Measurements from ENCODE around the gene OASL.

The OASL gene

DNA sequence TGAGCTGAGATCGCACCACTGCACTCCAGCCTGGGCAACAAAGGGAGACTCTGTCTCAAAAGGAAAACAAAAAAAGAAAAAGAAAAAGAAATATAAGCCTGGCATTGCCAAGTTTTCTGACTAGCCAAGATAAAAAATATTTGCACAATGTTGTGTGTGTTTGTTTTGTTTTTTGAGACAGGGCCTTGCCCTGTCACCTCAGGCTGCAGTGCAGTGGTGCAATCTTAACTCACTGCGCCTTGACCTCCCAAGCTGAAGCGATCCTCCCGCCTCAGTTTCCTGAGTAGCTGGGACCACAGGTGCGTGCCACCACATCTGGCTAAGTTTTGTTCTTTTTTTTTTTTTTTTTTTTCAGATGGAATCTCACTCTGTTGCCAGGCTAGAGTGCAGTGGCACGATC is 17.3 kb downstream of the OASL start:
- no peaks in the 10 kb centered on the region for H3K79me2 ChIP-seq (ENCODE audit: insufficient read depth, low read length)
- H3K9me2 ChIP-seq (replicated peaks; ENCODE audit: low read depth, low read length): no peaks in the 10 kb centered on the region
- H3K4me1 ChIP-seq (ENCODE audit: insufficient read depth, low read length, poor library complexity, severe bottlenecking): no peaks in the 10 kb centered on the region
- H4K20me1 ChIP-seq (ENCODE audit: insufficient read depth, low read length, poor library complexity, severe bottlenecking): no peaks in the 10 kb centered on the region
- no peaks in the 10 kb centered on the region for H3K9me3 ChIP-seq (ENCODE audit: insufficient read depth, low read depth, low read length)
- no peak overlapping the region for H3K4me2 ChIP-seq (ENCODE audit: low read depth, low read length, poor library complexity, severe bottlenecking)
- H3K4me3 ChIP-seq (ENCODE audit: low read length, poor library complexity, severe bottlenecking): no peak overlapping the region
- TF ChIP-seq EZH2phosphoT487 (IDR thresholded peaks at IDR 0.05; ENCODE audit: borderline replicate concordance): no peak
- TF ChIP-seq, protein P1, sequence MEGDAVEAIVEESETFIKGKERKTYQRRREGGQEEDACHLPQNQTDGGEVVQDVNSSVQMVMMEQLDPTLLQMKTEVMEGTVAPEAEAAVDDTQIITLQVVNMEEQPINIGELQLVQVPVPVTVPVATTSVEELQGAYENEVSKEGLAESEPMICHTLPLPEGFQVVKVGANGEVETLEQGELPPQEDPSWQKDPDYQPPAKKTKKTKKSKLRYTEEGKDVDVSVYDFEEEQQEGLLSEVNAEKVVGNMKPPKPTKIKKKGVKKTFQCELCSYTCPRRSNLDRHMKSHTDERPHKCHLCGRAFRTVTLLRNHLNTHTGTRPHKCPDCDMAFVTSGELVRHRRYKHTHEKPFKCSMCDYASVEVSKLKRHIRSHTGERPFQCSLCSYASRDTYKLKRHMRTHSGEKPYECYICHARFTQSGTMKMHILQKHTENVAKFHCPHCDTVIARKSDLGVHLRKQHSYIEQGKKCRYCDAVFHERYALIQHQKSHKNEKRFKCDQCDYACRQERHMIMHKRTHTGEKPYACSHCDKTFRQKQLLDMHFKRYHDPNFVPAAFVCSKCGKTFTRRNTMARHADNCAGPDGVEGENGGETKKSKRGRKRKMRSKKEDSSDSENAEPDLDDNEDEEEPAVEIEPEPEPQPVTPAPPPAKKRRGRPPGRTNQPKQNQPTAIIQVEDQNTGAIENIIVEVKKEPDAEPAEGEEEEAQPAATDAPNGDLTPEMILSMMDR (conservative IDR thresholded peaks at IDR 0.05; ENCODE audit: low read length): no peak
- no peaks in the 10 kb centered on the region for H3K36me3 ChIP-seq (ENCODE audit: insufficient read depth, low read length)
- no peaks in the 10 kb centered on the region for H3F3A ChIP-seq (ENCODE audit: low read depth)
- no peaks in the 10 kb centered on the region for H3K27me3 ChIP-seq (ENCODE audit: insufficient read depth, low read length, poor library complexity, severe bottlenecking)
- no peak overlapping the region for H3K9ac ChIP-seq (ENCODE audit: low read depth, low read length, poor library complexity, severe bottlenecking)
- no peak overlapping the region for H2AFZ ChIP-seq (ENCODE audit: low read length)

DNA sequence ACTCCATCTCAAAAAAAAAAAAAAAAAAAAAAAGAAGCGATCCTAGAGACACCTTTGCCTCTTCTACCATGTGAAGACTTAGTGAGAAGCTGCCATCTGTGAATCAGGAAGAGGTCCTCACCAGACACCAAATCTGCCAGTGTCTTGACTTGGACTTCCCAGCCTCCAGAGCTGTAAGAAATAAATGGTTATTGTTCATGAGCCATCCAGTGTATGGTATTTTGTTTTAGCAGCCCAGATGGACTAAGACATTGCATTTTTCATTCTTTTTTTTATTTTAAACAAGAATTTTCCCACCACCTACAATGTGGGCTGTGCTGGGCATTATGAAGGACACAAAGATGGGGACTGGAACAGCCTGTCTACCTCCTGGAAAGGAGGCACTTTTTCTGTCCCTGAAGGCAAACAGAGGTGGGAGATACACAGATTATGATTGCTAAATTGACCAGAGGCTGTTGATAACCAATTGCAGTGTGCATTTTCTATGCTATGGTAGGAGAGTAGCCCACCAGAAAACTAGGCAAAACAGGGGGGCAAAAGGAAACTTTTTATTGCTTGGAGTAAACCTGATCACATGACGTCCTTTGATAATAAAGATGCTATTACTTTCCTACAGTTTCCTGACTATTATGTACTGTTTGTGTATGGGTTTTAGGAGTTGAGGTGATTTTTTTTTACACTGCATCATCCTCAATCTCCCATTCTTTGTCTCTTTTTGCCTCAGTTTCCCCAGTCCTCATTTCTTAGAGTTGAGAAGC is 20.0 kb downstream of the OASL start:
- H3K9me2 ChIP-seq (replicated peaks; ENCODE audit: low read depth, low read length): no peaks in the 10 kb centered on the region
- no peaks in the 10 kb centered on the region for H4K20me1 ChIP-seq (ENCODE audit: insufficient read depth, low read length, poor library complexity, severe bottlenecking)
- H3K4me1 ChIP-seq (ENCODE audit: insufficient read depth, low read length, poor library complexity, severe bottlenecking): peaks cover 13% of the 10 kb centered on the region
- H3K4me2 ChIP-seq (ENCODE audit: low read depth, low read length, poor library complexity, severe bottlenecking): no peak overlapping the region
- no peaks in the 10 kb centered on the region for H3F3A ChIP-seq (ENCODE audit: low read depth)
- no peak overlapping the region for H3K9ac ChIP-seq (ENCODE audit: low read depth, low read length, poor library complexity, severe bottlenecking)
- peaks cover 9% of the 10 kb centered on the region for H3K79me2 ChIP-seq (ENCODE audit: insufficient read depth, low read length)
- no peaks in the 10 kb centered on the region for H3K27me3 ChIP-seq (ENCODE audit: insufficient read depth, low read length, poor library complexity, severe bottlenecking)
- no peak overlapping the region for H3K4me3 ChIP-seq (ENCODE audit: low read length, poor library complexity, severe bottlenecking)
- no peak overlapping the region for H2AFZ ChIP-seq (ENCODE audit: low read length)
- TF ChIP-seq, protein P1 (conservative IDR thresholded peaks at IDR 0.05; ENCODE audit: low read length): no peak
- TF ChIP-seq EZH2phosphoT487 (IDR thresholded peaks at IDR 0.05; ENCODE audit: borderline replicate concordance): no peak
- H3K36me3 ChIP-seq (ENCODE audit: insufficient read depth, low read length): no peaks in the 10 kb centered on the region
- H3K9me3 ChIP-seq (ENCODE audit: insufficient read depth, low read depth, low read length): no peaks in the 10 kb centered on the region

DNA sequence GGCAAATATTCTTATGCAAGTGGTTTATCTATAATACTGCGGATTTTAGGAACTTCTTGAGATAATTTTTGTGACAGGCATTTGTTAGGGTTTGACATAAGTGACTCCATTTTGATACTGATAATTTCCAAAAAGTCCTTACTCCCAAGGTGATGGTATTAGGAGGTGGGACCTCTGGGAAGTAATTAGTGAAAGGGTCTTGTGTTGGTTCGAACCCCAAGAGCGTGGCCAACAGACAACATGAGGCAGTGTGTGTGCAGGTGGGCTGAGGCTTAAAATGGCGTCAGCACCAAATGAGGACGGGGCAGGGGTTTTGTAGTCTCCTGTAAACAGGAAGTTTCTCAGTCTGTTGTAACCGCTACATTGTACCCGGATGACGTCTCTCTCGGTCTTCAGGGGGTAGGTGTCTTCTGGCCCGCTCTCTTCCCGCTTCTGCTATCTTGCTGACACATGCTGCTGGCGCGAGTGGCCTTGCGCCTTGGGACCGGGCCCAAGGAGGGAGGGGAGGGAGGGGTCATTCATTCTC is 21.0 kb downstream of the OASL start:
- H3K9me2 ChIP-seq (replicated peaks; ENCODE audit: low read depth, low read length): no peaks in the 10 kb centered on the region
- H2AFZ ChIP-seq (ENCODE audit: low read length): no peak overlapping the region
- H3K27me3 ChIP-seq (ENCODE audit: insufficient read depth, low read length, poor library complexity, severe bottlenecking): no peaks in the 10 kb centered on the region
- H3K9ac ChIP-seq (ENCODE audit: low read depth, low read length, poor library complexity, severe bottlenecking): no peak overlapping the region
- H3K9me3 ChIP-seq (ENCODE audit: insufficient read depth, low read depth, low read length): no peaks in the 10 kb centered on the region
- no peaks in the 10 kb centered on the region for H3F3A ChIP-seq (ENCODE audit: low read depth)
- H3K79me2 ChIP-seq (ENCODE audit: insufficient read depth, low read length): peaks cover 9% of the 10 kb centered on the region
- no peak for TF ChIP-seq EZH2phosphoT487 (IDR thresholded peaks at IDR 0.05; ENCODE audit: borderline replicate concordance)
- TF ChIP-seq, protein P1 (conservative IDR thresholded peaks at IDR 0.05; ENCODE audit: low read length): no peak
- H4K20me1 ChIP-seq (ENCODE audit: insufficient read depth, low read length, poor library complexity, severe bottlenecking): no peaks in the 10 kb centered on the region
- peaks cover 13% of the 10 kb centered on the region for H3K4me1 ChIP-seq (ENCODE audit: insufficient read depth, low read length, poor library complexity, severe bottlenecking)
- H3K4me3 ChIP-seq (ENCODE audit: low read length, poor library complexity, severe bottlenecking): no peak overlapping the region
- no peak overlapping the region for H3K4me2 ChIP-seq (ENCODE audit: low read depth, low read length, poor library complexity, severe bottlenecking)
- H3K36me3 ChIP-seq (ENCODE audit: insufficient read depth, low read length): no peaks in the 10 kb centered on the region
